Measurements from ENCODE around the gene BDKRB1. TPM values are rescaled to one million over a fixed set of nuclear protein-coding genes. Genes with fewer than 3 reads are reported as not detected.

BDKRB1 gene
- total and polyA plus RNA-seq, 9 of the 15 experiments (the other 6 are each of a cell fraction or from before 2014, with no cell fraction given) = 0.06 to 0.23 (median 0.09) TPM; not detected in 1

GRCh38 chr14:96212140-96212539, 43.9 kb upstream of the BDKRB1 start (continued):
- TF ChIP-seq, protein P1, sequence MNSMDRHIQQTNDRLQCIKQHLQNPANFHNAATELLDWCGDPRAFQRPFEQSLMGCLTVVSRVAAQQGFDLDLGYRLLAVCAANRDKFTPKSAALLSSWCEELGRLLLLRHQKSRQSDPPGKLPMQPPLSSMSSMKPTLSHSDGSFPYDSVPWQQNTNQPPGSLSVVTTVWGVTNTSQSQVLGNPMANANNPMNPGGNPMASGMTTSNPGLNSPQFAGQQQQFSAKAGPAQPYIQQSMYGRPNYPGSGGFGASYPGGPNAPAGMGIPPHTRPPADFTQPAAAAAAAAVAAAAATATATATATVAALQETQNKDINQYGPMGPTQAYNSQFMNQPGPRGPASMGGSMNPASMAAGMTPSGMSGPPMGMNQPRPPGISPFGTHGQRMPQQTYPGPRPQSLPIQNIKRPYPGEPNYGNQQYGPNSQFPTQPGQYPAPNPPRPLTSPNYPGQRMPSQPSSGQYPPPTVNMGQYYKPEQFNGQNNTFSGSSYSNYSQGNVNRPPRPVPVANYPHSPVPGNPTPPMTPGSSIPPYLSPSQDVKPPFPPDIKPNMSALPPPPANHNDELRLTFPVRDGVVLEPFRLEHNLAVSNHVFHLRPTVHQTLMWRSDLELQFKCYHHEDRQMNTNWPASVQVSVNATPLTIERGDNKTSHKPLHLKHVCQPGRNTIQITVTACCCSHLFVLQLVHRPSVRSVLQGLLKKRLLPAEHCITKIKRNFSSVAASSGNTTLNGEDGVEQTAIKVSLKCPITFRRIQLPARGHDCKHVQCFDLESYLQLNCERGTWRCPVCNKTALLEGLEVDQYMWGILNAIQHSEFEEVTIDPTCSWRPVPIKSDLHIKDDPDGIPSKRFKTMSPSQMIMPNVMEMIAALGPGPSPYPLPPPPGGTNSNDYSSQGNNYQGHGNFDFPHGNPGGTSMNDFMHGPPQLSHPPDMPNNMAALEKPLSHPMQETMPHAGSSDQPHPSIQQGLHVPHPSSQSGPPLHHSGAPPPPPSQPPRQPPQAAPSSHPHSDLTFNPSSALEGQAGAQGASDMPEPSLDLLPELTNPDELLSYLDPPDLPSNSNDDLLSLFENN (IDR thresholded peaks at IDR 0.05; ENCODE audit: low read depth in 2 of 2, low read length in 2 of 2) = no peak
- TF ChIP-seq HCFC1 (IDR thresholded peaks at IDR 0.05; ENCODE audit: low read depth, low read length) (no peak), KLF16 (IDR thresholded peaks at IDR 0.05) (no peak)
- TF ChIP-seq, protein P2, sequence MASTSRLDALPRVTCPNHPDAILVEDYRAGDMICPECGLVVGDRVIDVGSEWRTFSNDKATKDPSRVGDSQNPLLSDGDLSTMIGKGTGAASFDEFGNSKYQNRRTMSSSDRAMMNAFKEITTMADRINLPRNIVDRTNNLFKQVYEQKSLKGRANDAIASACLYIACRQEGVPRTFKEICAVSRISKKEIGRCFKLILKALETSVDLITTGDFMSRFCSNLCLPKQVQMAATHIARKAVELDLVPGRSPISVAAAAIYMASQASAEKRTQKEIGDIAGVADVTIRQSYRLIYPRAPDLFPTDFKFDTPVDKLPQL (IDR thresholded peaks at IDR 0.05; ENCODE audit: extremely low read depth, insufficient read length) = no peak

GRCh38 chr14:96212896-96213295, 43.1 kb upstream of the BDKRB1 start:
- no peak for ATAC-seq
- BruUV-seq (replicated peaks) = no TSS peak
- in situ Hi-C loops (cut with MboI) = no loop called here
- no peak for TF ChIP-seq ZNF384 (IDR thresholded peaks at IDR 0.05; ENCODE audit: low read depth, low read length)
- TF ChIP-seq KDM4B (IDR thresholded peaks at IDR 0.05; ENCODE audit: borderline replicate concordance in 2 of 2, low read depth in 1 of 2) = no peak
- TF ChIP-seq ZFP1 (CRISPR knock-in tag; IDR thresholded peaks at IDR 0.05) = no peak
- no peak for TF ChIP-seq SETDB1 (IDR thresholded peaks at IDR 0.05; ENCODE audit: low read length)
- TF ChIP-seq ZNF12 (CRISPR knock-in tag; IDR thresholded peaks at IDR 0.05) = no peak
- no peak for TF ChIP-seq ZNF644 (tag; IDR thresholded peaks at IDR 0.05; ENCODE audit: low read depth)
- TF ChIP-seq, protein P3, sequence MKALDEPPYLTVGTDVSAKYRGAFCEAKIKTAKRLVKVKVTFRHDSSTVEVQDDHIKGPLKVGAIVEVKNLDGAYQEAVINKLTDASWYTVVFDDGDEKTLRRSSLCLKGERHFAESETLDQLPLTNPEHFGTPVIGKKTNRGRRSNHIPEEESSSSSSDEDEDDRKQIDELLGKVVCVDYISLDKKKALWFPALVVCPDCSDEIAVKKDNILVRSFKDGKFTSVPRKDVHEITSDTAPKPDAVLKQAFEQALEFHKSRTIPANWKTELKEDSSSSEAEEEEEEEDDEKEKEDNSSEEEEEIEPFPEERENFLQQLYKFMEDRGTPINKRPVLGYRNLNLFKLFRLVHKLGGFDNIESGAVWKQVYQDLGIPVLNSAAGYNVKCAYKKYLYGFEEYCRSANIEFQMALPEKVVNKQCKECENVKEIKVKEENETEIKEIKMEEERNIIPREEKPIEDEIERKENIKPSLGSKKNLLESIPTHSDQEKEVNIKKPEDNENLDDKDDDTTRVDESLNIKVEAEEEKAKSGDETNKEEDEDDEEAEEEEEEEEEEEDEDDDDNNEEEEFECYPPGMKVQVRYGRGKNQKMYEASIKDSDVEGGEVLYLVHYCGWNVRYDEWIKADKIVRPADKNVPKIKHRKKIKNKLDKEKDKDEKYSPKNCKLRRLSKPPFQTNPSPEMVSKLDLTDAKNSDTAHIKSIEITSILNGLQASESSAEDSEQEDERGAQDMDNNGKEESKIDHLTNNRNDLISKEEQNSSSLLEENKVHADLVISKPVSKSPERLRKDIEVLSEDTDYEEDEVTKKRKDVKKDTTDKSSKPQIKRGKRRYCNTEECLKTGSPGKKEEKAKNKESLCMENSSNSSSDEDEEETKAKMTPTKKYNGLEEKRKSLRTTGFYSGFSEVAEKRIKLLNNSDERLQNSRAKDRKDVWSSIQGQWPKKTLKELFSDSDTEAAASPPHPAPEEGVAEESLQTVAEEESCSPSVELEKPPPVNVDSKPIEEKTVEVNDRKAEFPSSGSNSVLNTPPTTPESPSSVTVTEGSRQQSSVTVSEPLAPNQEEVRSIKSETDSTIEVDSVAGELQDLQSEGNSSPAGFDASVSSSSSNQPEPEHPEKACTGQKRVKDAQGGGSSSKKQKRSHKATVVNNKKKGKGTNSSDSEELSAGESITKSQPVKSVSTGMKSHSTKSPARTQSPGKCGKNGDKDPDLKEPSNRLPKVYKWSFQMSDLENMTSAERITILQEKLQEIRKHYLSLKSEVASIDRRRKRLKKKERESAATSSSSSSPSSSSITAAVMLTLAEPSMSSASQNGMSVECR (CRISPR knock-in tag; IDR thresholded peaks at IDR 0.05) = no peak
- TF ChIP-seq IRF2 (CRISPR knock-in tag; IDR thresholded peaks at IDR 0.05) = no peak
- TF ChIP-seq PHF20 (IDR thresholded peaks at IDR 0.05; ENCODE audit: partially characterized antibody) = no peak
- TF ChIP-seq NFXL1 (CRISPR knock-in tag; IDR thresholded peaks at IDR 0.05) = no peak

More at GRCh38 chr14:96212896-96213295, 43.1 kb upstream of the BDKRB1 start:
- Histone ChIP-seq H3K9me1 (ENCODE audit: control insufficient read depth, insufficient read depth, low read length) (no peaks in the 10 kb centered on the region), H4K20me1 (replicated peaks; ENCODE audit: control insufficient read depth, insufficient read depth, low read length) (no peaks in the 10 kb centered on the region; the same call in 1 of the 2 replicates), H3K4me3 (no peak overlapping the region), H2AFZ (ENCODE audit: low read depth, low read length) (no peak overlapping the region), H3K4me2 (ENCODE audit: insufficient read depth, low read length) (no peak overlapping the region), H3K27me3 (ENCODE audit: control insufficient read depth in 2 of 2, insufficient read depth in 2 of 2, low read length in 2 of 2) (peaks cover 3 to 34% of the 10 kb centered on the region in 2 experiments; a peak in 4 of 5 replicates), H3K4me1 (replicated peaks in 1 of 2; ENCODE audit: control insufficient read depth in 2 of 2, insufficient read depth in 2 of 2, low read length in 2 of 2) (no peaks in the 10 kb centered on the region), H3K79me2 (ENCODE audit: control insufficient read depth, insufficient read depth, low read length) (no peaks in the 10 kb centered on the region), H3K27ac (ENCODE audit: extremely low read depth, low read depth, low read length) (no peak overlapping the region), H3K9ac (ENCODE audit: insufficient read depth in 1 of 2, low read depth in 2 of 2, low read length in 2 of 2) (no peak overlapping the region), H3K36me3 (ENCODE audit: control insufficient read depth, insufficient read depth, low read length) (no peaks in the 10 kb centered on the region), H3K9me3 (replicated peaks; ENCODE audit: control insufficient read depth, insufficient read depth, low read depth, low read length) (no peaks in the 10 kb centered on the region)
- WGBS (ENCODE audit: insufficient coverage, low coverage, missing lambda C conversion rate) = 0% methylated on average over 4 of the region's 4 CpGs
- DNase-seq (ENCODE audit: extremely low read depth in 1 of 4, low spot score in 3 of 4) = no peak
- intact Hi-C loops (cut with micrococcal nuclease) = no loop called here
- CTCF ChIA-PET (ENCODE audit: low intra/inter-chr PET ratio) = no interaction called here
- FAIRE-seq = no peak
- POLR2A ChIA-PET = interaction anchor here (0.6 kb wide), 1 partner anchor 57 kb away, joined by 3 read pairs; no protein-coding TSS in a partner anchor
